ENCODE data around the gene DUSP3.
"Not testable (repeated sequence)": the region's sequence is repeated elsewhere in the genome, so short reads cannot be mapped to it uniquely, and the experiment has no call there.

GRCh38 chr17:43798024-43798423 lies 19.2 kb upstream of the DUSP3 start:
- TF ChIP-seq CTCF (IDR thresholded peaks at IDR 0.05; ENCODE audit: insufficient read depth, low read length); SPI1 (IDR thresholded peaks at IDR 0.05; ENCODE audit: borderline replicate concordance, low read depth); REST (IDR thresholded peaks at IDR 0.05; ENCODE audit: insufficient replicate concordance, low read depth); POLR2AphosphoS5 (IDR thresholded peaks at IDR 0.05; ENCODE audit: low read depth): not testable (repeated sequence)

Measured in HL-60 (cell line).